Measurements from ENCODE around the gene HMGN4.

The HMGN4 gene

DNA sequence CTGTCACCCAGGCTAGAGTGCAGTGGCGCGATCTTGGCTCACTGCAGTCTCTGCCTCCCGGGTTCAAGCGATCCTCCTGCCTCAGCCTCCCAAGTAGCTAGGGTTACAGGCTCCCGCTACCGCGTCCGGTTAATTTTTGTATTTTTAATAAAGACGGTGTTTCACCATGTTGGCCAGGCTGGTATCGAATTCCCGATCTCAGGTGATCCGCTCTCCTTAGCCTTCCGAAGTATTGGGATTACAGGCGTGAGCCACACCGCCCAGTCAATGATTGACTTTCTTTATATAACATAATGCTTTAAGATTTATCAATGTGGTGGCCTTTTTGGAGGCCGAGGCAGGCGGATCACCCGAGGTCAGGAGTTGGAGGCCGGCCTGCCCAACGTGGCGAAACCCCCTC, 50.8 kb downstream of the HMGN4 start:
- DNase-seq: no peak

DNA sequence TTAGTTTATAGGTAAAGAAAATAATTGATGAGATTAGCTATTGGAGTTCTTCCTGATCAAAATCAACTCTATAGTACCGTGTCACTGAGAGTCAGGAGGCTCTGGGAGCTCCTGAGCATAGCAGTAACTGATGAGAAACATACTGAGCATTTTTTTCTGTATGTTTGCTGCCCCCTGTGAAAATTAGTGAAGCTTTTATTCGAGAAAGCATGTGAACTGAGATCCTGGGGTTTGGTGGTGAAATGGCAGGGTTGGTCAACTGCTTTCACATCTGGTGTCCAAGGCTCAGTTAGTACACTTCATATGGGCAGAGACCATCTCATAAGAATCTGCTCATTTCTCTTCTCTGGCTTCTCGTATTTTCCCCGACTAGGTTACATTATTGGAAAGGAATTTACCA, 54.5 kb downstream of the HMGN4 start:
- DNase-seq: no peak

DNA sequence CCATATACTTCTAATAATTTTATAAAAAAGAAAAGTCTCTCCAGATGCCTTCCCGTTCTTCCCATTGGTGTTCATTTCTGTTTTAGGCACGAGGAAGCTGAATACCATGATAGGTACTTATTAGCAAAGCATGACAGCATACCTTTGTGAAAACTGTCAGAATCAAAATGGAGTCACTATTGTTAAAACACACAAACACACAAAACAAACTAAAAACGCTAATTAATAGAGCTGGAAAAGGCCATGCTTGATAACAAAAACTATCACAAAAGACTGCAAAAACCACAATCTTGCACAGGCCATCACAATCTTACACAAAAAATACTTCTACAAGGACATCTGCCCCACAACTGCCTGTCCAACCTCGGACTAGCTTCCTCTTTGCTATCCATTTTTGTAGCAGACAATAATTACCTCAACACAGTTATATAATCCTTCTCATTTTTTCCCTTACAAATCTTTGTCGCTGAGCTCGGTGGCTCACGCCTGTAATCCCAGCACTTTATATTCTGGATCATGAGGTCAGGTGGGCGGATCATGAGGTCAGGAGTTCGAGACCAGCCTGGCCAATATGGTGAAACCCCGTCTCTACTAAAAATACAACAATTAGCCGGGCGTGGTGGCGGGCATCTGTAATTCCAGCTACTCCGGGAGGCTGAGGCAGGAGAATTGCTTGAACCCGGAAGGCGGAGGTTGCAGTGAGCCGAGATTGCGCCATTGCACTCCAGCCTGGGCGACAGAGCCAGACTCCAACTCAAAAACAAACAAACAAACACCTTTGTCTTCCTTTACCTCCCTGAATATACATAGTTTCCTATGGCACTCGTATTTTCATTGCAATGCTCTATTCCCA, 55.3 kb downstream of the HMGN4 start:
- DNase-seq: no peak

GRCh38 chr6:26594131-26594498, 55.9 kb downstream of the HMGN4 start:
- DNase-seq: no peak

- no peak for DNase-seq
Measured at GRCh38 chr6:26594730-26595632, 56.8 kb downstream of the HMGN4 start.

DNA sequence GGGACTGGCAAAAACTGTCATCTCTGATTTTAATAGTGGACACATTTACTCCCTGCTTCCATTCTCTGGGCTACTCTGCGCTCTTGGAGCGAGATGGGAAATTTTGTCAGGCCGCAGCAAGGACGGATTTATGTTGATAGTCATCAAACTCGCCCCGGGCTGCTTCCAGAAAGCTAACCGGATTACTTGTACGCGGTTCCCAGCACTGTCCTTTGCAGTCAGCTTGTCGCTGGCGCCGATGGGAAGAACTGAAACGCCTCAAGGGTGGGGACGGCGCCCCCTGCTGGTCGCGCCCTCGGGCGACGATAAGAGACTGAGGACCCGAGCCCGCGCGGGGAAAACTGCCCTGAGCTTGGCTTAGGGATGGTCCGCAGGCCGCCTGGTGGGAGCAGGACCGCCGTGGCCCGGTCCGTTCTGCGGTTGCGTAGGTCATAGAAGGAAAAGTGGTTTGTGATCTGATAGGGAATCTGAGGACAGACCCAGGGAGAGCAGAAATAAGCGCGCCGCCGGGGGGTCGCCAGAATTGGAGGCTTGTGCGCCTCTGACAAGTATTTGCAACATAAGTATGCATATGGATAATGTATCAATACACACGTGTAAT, 57.6 kb downstream of the HMGN4 start:
- DNase-seq: peak; percentile 84

Measured in activated gamma-delta T cell treated with Interleukin-2 at 50 U/mL for 16 hours (primary cell).